ENCODE results near the gene ADH4. TPM values are rescaled to one million over a fixed set of nuclear protein-coding genes. Genes with fewer than 3 reads are reported as not detected.

Gene ADH4
- total and polyA plus RNA-seq, 2 donors (not counting 3 experiments of a cell fraction or from before 2014, with no cell fraction given): not detected

DNA sequence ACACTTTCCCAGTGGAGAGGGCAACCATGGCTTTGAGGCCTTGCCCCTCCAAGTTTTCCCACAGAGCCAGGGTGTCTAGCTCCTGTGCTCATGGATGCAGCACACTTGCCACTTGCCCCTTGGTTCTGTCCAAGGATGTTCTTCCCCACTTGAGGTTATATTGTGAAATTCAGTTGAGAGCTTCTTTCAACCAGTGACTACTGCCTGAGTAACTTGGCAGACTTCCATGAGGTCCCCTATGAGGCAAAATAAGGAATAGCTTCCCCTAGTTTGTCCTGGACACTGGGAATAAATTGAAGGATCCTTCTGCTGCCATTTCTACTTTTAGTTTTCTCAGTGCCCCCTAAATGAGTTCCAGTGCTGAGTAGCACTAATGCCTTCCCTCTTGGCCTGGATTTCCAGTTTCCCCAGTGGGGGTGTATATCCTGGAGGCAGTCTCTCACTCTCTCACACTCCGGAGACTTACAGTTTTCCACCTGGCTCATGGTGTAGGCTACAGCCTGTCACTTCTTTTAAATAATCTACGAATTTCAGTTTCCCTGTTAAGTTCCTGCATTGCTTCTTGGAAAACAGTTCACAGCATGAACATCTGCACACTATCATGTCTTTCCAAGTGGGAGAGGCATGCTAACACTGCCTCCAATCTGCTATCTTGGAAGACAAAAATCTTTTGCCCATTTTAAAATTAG, 36.4 kb upstream of the ADH4 start:
- Histone ChIP-seq H3K9me3 (replicated peaks; ENCODE audit: control insufficient read depth, insufficient read depth, low read length) (no peaks in the 10 kb centered on the region), H3K4me1 (ENCODE audit: control insufficient read depth, extremely low read depth, insufficient read depth, low read length) (no peaks in the 10 kb centered on the region), H4K20me1 (replicated peaks; ENCODE audit: control insufficient read depth, extremely low read depth, insufficient read depth, low read length) (no peaks in the 10 kb centered on the region), H3K27ac (ENCODE audit: insufficient read depth, low read depth, low read length) (no peak overlapping the region), H3K27me3 (ENCODE audit: control insufficient read depth in 2 of 2, insufficient read depth in 2 of 2, low read length in 2 of 2) (no peaks in the 10 kb centered on the region), H3K9me1 (replicated peaks; ENCODE audit: control insufficient read depth, extremely low read depth, insufficient read depth, low read length) (no peaks in the 10 kb centered on the region), H3K36me3 (ENCODE audit: control insufficient read depth in 2 of 2, extremely low read depth in 1 of 2, insufficient read depth in 2 of 2, low read length in 2 of 2) (no peaks in the 10 kb centered on the region), H2AFZ (ENCODE audit: low read depth, low read length) (no peak overlapping the region), H3K79me2 (ENCODE audit: control insufficient read depth, insufficient read depth, low read length) (no peaks in the 10 kb centered on the region), H3K9ac (replicated peaks; ENCODE audit: extremely low read depth, insufficient read depth, low read length) (no peak overlapping the region), H3K4me3 (replicated peaks in 1 of 3; ENCODE audit: insufficient read depth in 1 of 3, low read depth in 1 of 3, low read length in 3 of 3) (no peak overlapping the region), H3K4me2 (ENCODE audit: insufficient read depth, low read length) (no peak overlapping the region)
- intact Hi-C loops (cut with micrococcal nuclease) (no loop called here), dilution Hi-C loops (cut with MboI; ENCODE audit: extremely low pct_ligation_motif_present, low sequenced_read_pairs) (no loop called here)
- ChIA-PET POLR2A (no interaction called here), CTCF (no interaction called here)
- no TSS peak for BruUV-seq (replicated peaks)
- FAIRE-seq (no peak), DNase-seq (ENCODE audit: low read depth, low spot score) (no peak)
- TF ChIP-seq POLR2AphosphoS5 (IDR thresholded peaks at IDR 0.05; ENCODE audit: insufficient read depth, low read depth, low read length) (no peak), GATA2 (IDR thresholded peaks at IDR 0.05; ENCODE audit: insufficient read depth, insufficient read length, low read depth, low read length) (no peak), MYC (IDR thresholded peaks at IDR 0.05; ENCODE audit: low read depth, low read length) (no peak), EZH2 (IDR thresholded peaks at IDR 0.05; ENCODE audit: borderline replicate concordance, low read depth, low read length, severe bottlenecking) (no peak), JUN (IDR thresholded peaks at IDR 0.05; ENCODE audit: borderline replicate concordance, insufficient read depth, insufficient read length, low read depth) (no peak), FOS (IDR thresholded peaks at IDR 0.05; ENCODE audit: borderline replicate concordance, insufficient read depth, low read length) (no peak), POLR2A (IDR thresholded peaks at IDR 0.05; ENCODE audit: low read depth, low read length) (no peak)
- TF ChIP-seq, protein P1, sequence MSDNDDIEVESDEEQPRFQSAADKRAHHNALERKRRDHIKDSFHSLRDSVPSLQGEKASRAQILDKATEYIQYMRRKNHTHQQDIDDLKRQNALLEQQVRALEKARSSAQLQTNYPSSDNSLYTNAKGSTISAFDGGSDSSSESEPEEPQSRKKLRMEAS (IDR thresholded peaks at IDR 0.05; ENCODE audit: insufficient read depth, insufficient read length): no peak
- TF ChIP-seq, protein P2, sequence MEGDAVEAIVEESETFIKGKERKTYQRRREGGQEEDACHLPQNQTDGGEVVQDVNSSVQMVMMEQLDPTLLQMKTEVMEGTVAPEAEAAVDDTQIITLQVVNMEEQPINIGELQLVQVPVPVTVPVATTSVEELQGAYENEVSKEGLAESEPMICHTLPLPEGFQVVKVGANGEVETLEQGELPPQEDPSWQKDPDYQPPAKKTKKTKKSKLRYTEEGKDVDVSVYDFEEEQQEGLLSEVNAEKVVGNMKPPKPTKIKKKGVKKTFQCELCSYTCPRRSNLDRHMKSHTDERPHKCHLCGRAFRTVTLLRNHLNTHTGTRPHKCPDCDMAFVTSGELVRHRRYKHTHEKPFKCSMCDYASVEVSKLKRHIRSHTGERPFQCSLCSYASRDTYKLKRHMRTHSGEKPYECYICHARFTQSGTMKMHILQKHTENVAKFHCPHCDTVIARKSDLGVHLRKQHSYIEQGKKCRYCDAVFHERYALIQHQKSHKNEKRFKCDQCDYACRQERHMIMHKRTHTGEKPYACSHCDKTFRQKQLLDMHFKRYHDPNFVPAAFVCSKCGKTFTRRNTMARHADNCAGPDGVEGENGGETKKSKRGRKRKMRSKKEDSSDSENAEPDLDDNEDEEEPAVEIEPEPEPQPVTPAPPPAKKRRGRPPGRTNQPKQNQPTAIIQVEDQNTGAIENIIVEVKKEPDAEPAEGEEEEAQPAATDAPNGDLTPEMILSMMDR (IDR thresholded peaks at IDR 0.05; ENCODE audit: extremely low read depth in 1 of 2, insufficient read depth in 1 of 2, low read depth in 1 of 2, low read length in 2 of 2): no peak
